EL (cell line): Measurements from ENCODE around the gene OR10G8.

Experiments
- DNase-seq: peaks from one replicate; pipeline ENCODE4 v3.0.0-alpha.2; 2016

Gene OR10G8

DNA sequence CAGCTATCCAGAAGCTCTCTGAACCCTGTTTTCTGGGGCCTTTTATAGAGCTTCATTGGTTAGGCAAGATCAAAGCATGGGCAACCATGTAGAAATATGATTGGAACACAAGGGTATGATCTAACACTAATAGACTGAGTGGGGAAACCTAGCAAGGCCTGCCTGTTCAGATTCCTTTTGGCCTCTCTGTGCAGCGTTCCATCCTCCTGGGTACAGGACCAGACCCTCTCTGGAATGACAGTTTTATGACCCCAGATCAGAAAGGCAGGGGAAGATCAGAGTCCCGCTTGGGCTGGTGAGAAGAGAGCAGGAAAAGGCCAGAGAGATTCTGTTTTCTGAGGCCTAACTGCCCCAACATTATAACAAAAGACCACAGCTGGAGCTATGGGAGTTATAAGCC is 52.0 kb downstream of the OR10G8 start:
- DNase-seq: no peak

GRCh38 chr11:124079631-124080326 is 53.2 kb downstream of the OR10G8 start:
- DNase-seq: no peak
